Uterus (tissue), 2 donors: ENCODE measurements around the gene GET3.

Experiments used
- CTCF ChIP-seq, 4 experiments: fragments of 200-600 bp in 2 of 4; fragments of 450-650 bp in 2 of 4; sonication (generic) in 2 of 4; IDR thresholded peaks; one replicate each; pipeline ENCODE4 v1.5.1; 2016 to 2019; ENCODE audit warnings: antibody characterized with exemption in 4 of 4, mild to moderate bottlenecking in 2 of 4, moderate library complexity in 1 of 4
- POLR2A ChIP-seq, 2 donors: fragments of 450-650 bp; IDR thresholded peaks; one replicate each; pipeline ENCODE4 v1.6.1; 2016; ENCODE audit warnings: antibody characterized with exemption in 2 of 2, mild to moderate bottlenecking in 1 of 2, moderate library complexity in 1 of 2

DNA sequence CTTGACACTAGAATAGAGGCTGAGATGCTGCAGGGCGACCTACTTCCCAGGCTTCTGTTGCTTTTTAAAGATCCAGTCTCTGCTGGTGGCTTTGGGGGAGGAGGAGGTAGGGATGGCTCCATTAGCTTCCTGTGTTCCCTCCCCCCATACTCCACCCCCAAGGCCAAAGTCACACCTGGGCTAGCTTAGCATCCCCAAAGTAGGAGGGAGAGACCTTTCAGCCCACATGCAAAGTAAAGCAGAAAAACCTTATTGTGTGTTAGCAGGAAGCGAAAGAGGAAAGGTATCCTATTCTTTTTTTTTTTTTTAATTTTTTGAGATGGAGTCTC is 10.3 kb upstream of the GET3 start:
- no peak for TF ChIP-seq POLR2A (IDR thresholded peaks at IDR 0.05)
- TF ChIP-seq CTCF (IDR thresholded peaks at IDR 0.05), result no peak
